GM15510 (cell line): ENCODE data around the gene PRG2.

Experiments
- POLR2A ChIP-seq: IDR thresholded peaks from 3 replicates; pipeline ENCODE4 v1.6.1; 2011; ENCODE audit warnings: borderline replicate concordance; ENCODE audit not compliant: insufficient read length; ENCODE audit errors: extremely low read depth

The PRG2 gene

GRCh38 chr11:57392763-57393105, 2.3 kb upstream of the PRG2 start:
- no peak for TF ChIP-seq POLR2A

- no peak for TF ChIP-seq POLR2A
Measured at GRCh38 chr11:57392066-57392762, 1.8 kb upstream of the PRG2 start.

GRCh38 chr11:57391539-57391938, 1.1 kb upstream of the PRG2 start:
- TF ChIP-seq POLR2A = no peak

- no peak for TF ChIP-seq POLR2A
Measured at GRCh38 chr11:57391111-57391510, 661 bp upstream of the PRG2 start.

GRCh38 chr11:57387289-57388030, 3.0 kb downstream of the PRG2 start:
- no peak for TF ChIP-seq POLR2A

GRCh38 chr11:57386178-57386940, 4.1 kb downstream of the PRG2 start:
- TF ChIP-seq POLR2A = no peak

GRCh38 chr11:57380975-57381374, 9.5 kb downstream of the PRG2 start, which contains the start of gene PRG3:
Gene PRG3, minus strand, starts transcription at chr11:57381150. Its CDS starts 442 bp downstream, at chr11:57380708.
- TF ChIP-seq POLR2A = no peak

- TF ChIP-seq POLR2A = no peak
Measured at GRCh38 chr11:57379732-57380131, 10.7 kb downstream of the PRG2 start.

GRCh38 chr11:57378186-57378585, 12.3 kb downstream of the PRG2 start:
- TF ChIP-seq POLR2A = no peak

- TF ChIP-seq POLR2A = no peak
Measured at GRCh38 chr11:57377107-57377506, 13.3 kb downstream of the PRG2 start.

GRCh38 chr11:57376095-57377090, 14.1 kb downstream of the PRG2 start:
- TF ChIP-seq POLR2A = no peak

- no peak for TF ChIP-seq POLR2A
Measured at GRCh38 chr11:57375490-57375889, 15.0 kb downstream of the PRG2 start.

GRCh38 chr11:57374966-57375365, 15.5 kb downstream of the PRG2 start:
- TF ChIP-seq POLR2A = no peak

- no peak for TF ChIP-seq POLR2A
Measured at GRCh38 chr11:57373146-57373545, 17.3 kb downstream of the PRG2 start.
